Mucosa of rectum (tissue), 2 donors: ENCODE data around the gene ABCD2.

Experiments
- H3K27ac ChIP-seq, 2 donors: one replicate each; pipeline ENCODE4 v1.7.0; 2013; ENCODE audit warnings: inconsistent platforms in 2 of 2, low read depth in 2 of 2, low read length in 2 of 2
- H3K27me3 ChIP-seq, 2 donors: one replicate each; pipeline ENCODE4 v1.7.0; 2013; ENCODE audit warnings: low read length in 2 of 2; ENCODE audit not compliant: control insufficient read depth in 2 of 2, insufficient read depth in 2 of 2
- H3K36me3 ChIP-seq, 2 donors: one replicate each; pipeline ENCODE4 v1.7.0; 2013; ENCODE audit warnings: low read length in 2 of 2; ENCODE audit not compliant: control insufficient read depth in 2 of 2, insufficient read depth in 2 of 2
- H3K4me1 ChIP-seq, 2 donors: one replicate each; pipeline ENCODE4 v1.7.0; 2013; ENCODE audit warnings: low read length in 2 of 2, mild to moderate bottlenecking in 1 of 2; ENCODE audit not compliant: control insufficient read depth in 2 of 2, insufficient read depth in 2 of 2
- H3K4me3 ChIP-seq, 2 donors: one replicate each; pipeline ENCODE4 v1.7.0; 2013; ENCODE audit warnings: low read length in 2 of 2
- H3K9ac ChIP-seq, 2 donors: one replicate each; pipeline ENCODE4 v1.7.0; 2013; ENCODE audit warnings: low read length in 2 of 2, low read depth in 1 of 2, mild to moderate bottlenecking in 1 of 2
- H3K9me3 ChIP-seq, 2 donors: one replicate each; pipeline ENCODE4 v1.7.0; 2013; ENCODE audit warnings: low read length in 2 of 2; ENCODE audit not compliant: control insufficient read depth in 2 of 2
- donor health status: healthy.
- donor health status: Normal muscosa, but diverticular disease.

The ABCD2 gene

DNA sequence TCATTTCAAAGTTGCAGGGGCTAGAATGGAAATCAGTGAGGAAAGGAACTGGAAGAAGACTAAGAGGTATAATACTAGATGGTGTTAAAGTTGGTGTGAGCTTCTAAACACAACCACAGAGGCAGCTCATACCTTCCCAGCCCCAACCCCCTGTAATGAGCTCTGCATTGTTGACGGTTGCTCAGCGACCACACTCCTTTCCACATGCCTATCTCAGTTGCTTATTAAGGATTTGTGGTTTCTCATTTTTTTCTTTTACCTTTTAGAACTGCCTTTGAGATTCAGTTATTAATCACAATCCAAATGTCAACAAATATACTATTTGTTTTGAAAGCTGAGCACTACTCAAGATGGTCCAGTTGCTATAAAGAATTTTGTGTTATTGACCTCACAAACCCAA lies 114.6 kb downstream of the ABCD2 start:
- H3K4me1 ChIP-seq, result no peaks in the 10 kb centered on the region
- H3K27me3 ChIP-seq, result no peaks in the 10 kb centered on the region
- no peak overlapping the region for H3K4me3 ChIP-seq
- H3K36me3 ChIP-seq, result no peaks in the 10 kb centered on the region
- H3K27ac ChIP-seq, result no peak overlapping the region
- H3K9ac ChIP-seq, result no peak overlapping the region
- H3K9me3 ChIP-seq, result no peaks in the 10 kb centered on the region

DNA sequence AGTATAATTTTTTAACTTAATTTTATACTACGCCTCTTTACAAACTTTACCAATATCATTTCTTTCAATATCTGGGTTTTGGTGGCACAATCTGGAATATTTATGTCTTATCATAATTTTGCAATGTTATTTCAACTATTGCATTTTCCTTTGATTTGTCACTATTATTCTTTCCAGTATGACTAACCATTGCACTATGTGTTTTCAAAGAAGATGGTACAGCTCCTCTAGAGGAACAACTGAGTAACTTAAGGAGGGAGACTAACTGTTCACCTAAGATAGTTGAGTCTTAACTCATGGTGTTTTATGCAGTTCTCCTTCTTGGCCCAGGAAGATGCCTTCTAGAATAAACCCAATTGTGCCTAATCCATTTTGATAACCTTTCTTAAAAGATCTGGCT lies 116.2 kb downstream of the ABCD2 start:
- no peaks in the 10 kb centered on the region for H3K4me1 ChIP-seq
- H3K9me3 ChIP-seq, result no peaks in the 10 kb centered on the region
- no peaks in the 10 kb centered on the region for H3K36me3 ChIP-seq

DNA sequence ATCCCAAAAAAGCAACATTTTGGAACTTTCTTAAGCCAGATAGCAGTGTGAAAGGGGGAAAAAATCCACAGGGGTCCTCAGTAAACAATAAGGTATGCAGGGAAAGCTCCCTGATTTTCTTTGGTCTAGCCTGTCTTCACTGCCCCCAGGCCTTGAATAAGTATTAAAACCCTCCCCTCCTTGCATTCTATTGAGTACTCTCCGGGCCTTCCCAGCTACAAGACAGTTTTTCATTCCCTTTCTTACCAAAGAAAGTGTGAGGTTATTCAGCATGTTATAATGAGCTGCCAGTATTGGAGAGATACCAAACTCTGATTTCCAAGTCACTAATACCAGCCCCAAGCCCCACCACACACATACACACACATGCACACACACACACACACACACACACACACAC lies 116.9 kb downstream of the ABCD2 start:
- H3K4me3 ChIP-seq, result no peak overlapping the region
- H3K36me3 ChIP-seq, result no peaks in the 10 kb centered on the region
- no peak overlapping the region for H3K27ac ChIP-seq
- no peak overlapping the region for H3K9ac ChIP-seq
- no peaks in the 10 kb centered on the region for H3K9me3 ChIP-seq
- no peaks in the 10 kb centered on the region for H3K27me3 ChIP-seq
- no peaks in the 10 kb centered on the region for H3K4me1 ChIP-seq

More for the DNA sequence above, 116.2 kb downstream of the ABCD2 start:
- Histone ChIP-seq H3K27me3 (no peaks in the 10 kb centered on the region), H3K4me3 (no peak overlapping the region), H3K27ac (no peak overlapping the region), H3K9ac (no peak overlapping the region)
